Endodermal cell (in vitro differentiated cells): ENCODE measurements around the gene EXD3. TPM values are rescaled to one million over a fixed set of nuclear protein-coding genes. Genes with fewer than 3 reads are reported as not detected.
"Not testable (repeated sequence)": the region's sequence is repeated elsewhere in the genome, so short reads cannot be mapped to it uniquely, and the experiment has no call there.

Source experiments
- DNase-seq: peaks from one replicate; pipeline ENCODE4 v3.0.0-alpha.2; 2017
- H3K27ac ChIP-seq: 2 replicates; pipeline ENCODE4 v1.5.1; 2013; ENCODE audit warnings: mild to moderate bottlenecking, low read depth, low read length, moderate library complexity
- H3K27me3 ChIP-seq: 2 replicates; pipeline ENCODE4 v1.6.1; 2013; ENCODE audit warnings: mild to moderate bottlenecking, low read length, moderate library complexity; ENCODE audit not compliant: insufficient read depth, control insufficient read depth, poor library complexity, severe bottlenecking
- H3K36me3 ChIP-seq: 2 replicates; pipeline ENCODE4 v1.7.0; 2013; ENCODE audit warnings: mild to moderate bottlenecking, low read length, moderate library complexity; ENCODE audit not compliant: control insufficient read depth, insufficient read depth
- H3K4me1 ChIP-seq: one replicate; pipeline ENCODE4 v1.7.0; 2013; ENCODE audit warnings: low read length; ENCODE audit not compliant: control insufficient read depth, insufficient read depth
- H3K4me3 ChIP-seq: 2 replicates; pipeline ENCODE4 v1.5.1; 2013; ENCODE audit warnings: mild to moderate bottlenecking, low read length, moderate library complexity
- H3K9ac ChIP-seq: 2 replicates; pipeline ENCODE4 v1.6.1; 2013; ENCODE audit warnings: mild to moderate bottlenecking, low read length, moderate library complexity; ENCODE audit not compliant: poor library complexity, severe bottlenecking; ENCODE audit errors: extremely low read depth
- H3K9me3 ChIP-seq: 2 replicates; pipeline ENCODE4 v1.6.1; 2013; ENCODE audit warnings: mild to moderate bottlenecking, low read length, moderate library complexity; ENCODE audit not compliant: control insufficient read depth
- H3K27ac Mint-ChIP-seq: 2 replicates; pipeline ENCODE4 v1.8.0; 2020; ENCODE audit warnings: mixed read lengths
- H3K27me3 Mint-ChIP-seq: 2 replicates; pipeline ENCODE4 v1.8.0; 2021; ENCODE audit warnings: mild to moderate bottlenecking, mixed read lengths; ENCODE audit not compliant: insufficient read depth
- H3K36me3 Mint-ChIP-seq: 2 replicates; pipeline ENCODE4 v1.8.0; 2020; ENCODE audit warnings: low read depth, mixed read lengths
- H3K4me1 Mint-ChIP-seq: 2 replicates; pipeline ENCODE4 v1.8.0; 2020; ENCODE audit warnings: mixed read lengths
- H3K4me3 Mint-ChIP-seq: 2 replicates; pipeline ENCODE4 v1.8.0; 2020; ENCODE audit warnings: mild to moderate bottlenecking, moderate library complexity, mixed read lengths
- H3K9me3 Mint-ChIP-seq: 2 replicates; pipeline ENCODE4 v1.8.0; 2020; ENCODE audit warnings: mild to moderate bottlenecking, mixed read lengths
- CTCF ChIP-seq: fragments of 200-600 bp; sonication (generic); conservative IDR thresholded peaks from 2 replicates; pipeline ENCODE4 v1.5.0; 2021; ENCODE audit warnings: antibody characterized with exemption, mild to moderate bottlenecking
- WGBS, 2 experiments: methylation state at CpG; one replicate each; pipeline versions ENCODE4 v1.1.5 to v1.1.7; 2013; ENCODE audit warnings: missing lambda C conversion rate in 2 of 2, mixed read lengths in 1 of 2; ENCODE audit not compliant: insufficient coverage in 1 of 2, insufficient read length in 1 of 2; 5-methylcytosine and 5-hydroxymethylcytosine counted together
- total RNA-seq, 2 donors: library from RNA; stranded (reverse); fragmentation: NEBNext Ultra II Directional in 1 of 2; extraction: Animal tissue kit (Norgen Biotek cat#: 25700) in 1 of 2; gene quantifications; 2 replicates in 1 of 2; 3 replicates in 1 of 2; pipeline ENCODE4 v1.2.1, GENCODE V29; 2021

The EXD3 gene
- total RNA-seq, 2 donors from 2014 or later = 15.5 to 31.0 TPM

- Mint-ChIP-seq H3K9me3 (no peaks in the 10 kb centered on the region), H3K4me3 (no peak overlapping the region), H3K36me3 (peaks cover 6% of the 10 kb centered on the region), H3K27me3 (no peaks in the 10 kb centered on the region), H3K27ac (no peak overlapping the region), H3K4me1 (peaks cover 2% of the 10 kb centered on the region)
- no peak for TF ChIP-seq CTCF
- Histone ChIP-seq H3K27ac (peak overlapping the region; percentile 63), H3K9me3 (no peaks in the 10 kb centered on the region), H3K36me3 (no peaks in the 10 kb centered on the region), H3K27me3 (no peaks in the 10 kb centered on the region), H3K9ac (no peak overlapping the region), H3K4me3 (no peak overlapping the region), H3K4me1 (no peaks in the 10 kb centered on the region)
- 89 to 94% methylated on average over 13 to 26 of the region's 26 CpGs for WGBS, 2 experiments
- no peak for DNase-seq
These were observed 34.9 kb downstream of the EXD3 start for GRCh38 chr9:137387891-137388560.

GRCh38 chr9:137387114-137387890 lies 35.7 kb downstream of the EXD3 start:
- Histone ChIP-seq H3K4me3 (no peak overlapping the region), H3K4me1 (peaks cover 4% of the 10 kb centered on the region), H3K27me3 (no peaks in the 10 kb centered on the region), H3K36me3 (no peaks in the 10 kb centered on the region), H3K9ac (no peak overlapping the region), H3K27ac (peak overlapping the region; percentile 63), H3K9me3 (no peaks in the 10 kb centered on the region)
- Mint-ChIP-seq H3K27ac (no peak overlapping the region), H3K9me3 (no peaks in the 10 kb centered on the region), H3K36me3 (peaks cover 6% of the 10 kb centered on the region), H3K27me3 (no peaks in the 10 kb centered on the region), H3K4me1 (peaks cover 5% of the 10 kb centered on the region), H3K4me3 (no peak overlapping the region)
- no peak for TF ChIP-seq CTCF
- WGBS, 2 experiments = 91 to 94% methylated on average over 32 to 34 of the region's 34 CpGs
- no peak for DNase-seq

- not testable (repeated sequence) for H3K9me3 Mint-ChIP-seq
- WGBS, 2 experiments = 89 to 93% methylated on average over 4 to 12 of the region's 12 CpGs
These were observed 36.4 kb downstream of the EXD3 start for GRCh38 chr9:137386507-137387113.

More at GRCh38 chr9:137386507-137387113, 36.4 kb downstream of the EXD3 start:
- H3K36me3 Mint-ChIP-seq, H3K9me3 ChIP-seq, H3K4me3 Mint-ChIP-seq, H3K27me3 Mint-ChIP-seq, H3K27ac Mint-ChIP-seq, H3K4me1 ChIP-seq, H3K27ac ChIP-seq, H3K36me3 ChIP-seq, H3K4me1 Mint-ChIP-seq, H3K4me3 ChIP-seq, H3K9ac ChIP-seq, DNase-seq, H3K27me3 ChIP-seq: not testable (repeated sequence)
